ENCODE results near the gene DDX59.

DDX59 gene

DNA sequence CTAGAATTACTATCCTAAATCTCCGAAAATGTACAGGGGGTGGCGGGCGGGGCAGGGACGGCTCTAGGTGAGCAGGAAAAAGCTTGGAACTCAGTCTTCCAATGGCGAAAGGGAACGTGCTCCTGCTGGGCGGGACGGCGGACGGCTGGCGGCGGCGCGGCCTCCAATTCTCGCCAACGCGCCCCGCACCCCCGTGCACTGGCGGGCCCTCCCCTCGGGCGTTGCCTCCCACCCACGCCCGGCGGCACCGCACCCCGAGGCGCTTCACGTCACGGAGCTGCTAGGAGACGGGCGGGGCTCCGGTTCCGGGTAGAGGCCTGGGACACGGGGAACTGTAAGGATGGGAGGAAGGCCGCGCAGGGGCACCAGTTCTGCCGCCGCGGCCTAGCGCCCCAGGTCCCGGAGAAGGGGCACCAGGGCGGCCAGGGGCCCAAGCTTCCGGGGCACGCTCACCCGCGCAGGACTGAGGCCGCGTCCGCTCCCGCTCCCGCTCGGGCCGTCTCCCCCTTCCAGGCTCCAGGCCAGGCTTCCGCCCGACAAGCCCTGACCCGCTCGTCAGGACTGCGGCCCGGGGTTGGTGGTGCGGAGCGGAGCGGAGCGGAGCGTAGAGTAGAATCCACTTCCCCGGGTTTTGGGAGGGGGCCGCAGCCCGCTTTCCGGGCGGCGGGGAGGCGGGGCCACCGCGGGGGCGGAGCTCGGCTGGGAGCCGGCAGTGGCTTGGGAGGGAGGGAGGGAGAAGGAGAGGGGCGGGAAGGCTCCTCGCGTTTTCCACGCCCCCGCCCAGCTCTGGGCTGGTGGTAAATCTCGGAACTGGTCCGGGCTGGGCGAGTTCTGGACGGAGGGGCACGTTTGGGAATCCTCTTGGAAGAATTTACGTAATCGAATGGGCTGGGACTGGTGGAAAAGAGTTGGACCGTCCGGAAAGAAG is at the start of gene DDX59:
Gene DDX59, minus strand, starts transcription at position 594 of the 928 bp plus-strand sequence. CDS start 3,167 bp downstream, outside the sequence.
- peak; percentile 95 for DNase-seq

DNA sequence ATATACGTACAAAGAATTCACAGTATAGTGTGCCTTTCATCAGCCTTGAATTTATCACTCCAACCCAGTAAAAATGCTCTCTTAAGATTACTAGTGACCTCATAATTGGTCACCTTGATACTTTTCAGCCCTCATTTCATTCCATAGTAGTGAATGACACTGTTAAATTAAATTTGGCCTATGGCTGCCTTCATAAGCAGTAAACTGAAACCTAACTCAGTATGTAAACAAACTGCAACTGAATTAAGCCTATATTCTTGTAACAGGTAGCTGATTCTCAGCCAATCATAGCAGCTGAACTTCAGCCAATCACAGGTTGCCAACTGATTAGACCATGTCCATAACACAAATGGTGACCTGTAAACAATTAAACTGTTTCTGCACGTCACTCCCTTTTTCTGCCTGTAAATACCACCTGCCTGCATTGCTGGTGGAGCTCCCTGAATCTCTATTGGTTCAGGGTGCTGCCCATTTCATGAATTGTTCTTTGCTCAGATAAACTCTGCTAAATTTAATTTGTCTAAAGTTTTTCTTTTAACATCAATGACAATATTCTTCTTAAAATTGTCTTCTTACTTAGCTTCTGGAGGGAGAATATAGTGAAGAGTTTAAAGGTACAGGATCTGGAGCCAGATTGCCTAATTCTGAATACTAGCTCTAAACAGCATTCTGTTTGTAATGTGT is 44.9 kb upstream of the DDX59 start:
- DNase-seq: no peak

DNA sequence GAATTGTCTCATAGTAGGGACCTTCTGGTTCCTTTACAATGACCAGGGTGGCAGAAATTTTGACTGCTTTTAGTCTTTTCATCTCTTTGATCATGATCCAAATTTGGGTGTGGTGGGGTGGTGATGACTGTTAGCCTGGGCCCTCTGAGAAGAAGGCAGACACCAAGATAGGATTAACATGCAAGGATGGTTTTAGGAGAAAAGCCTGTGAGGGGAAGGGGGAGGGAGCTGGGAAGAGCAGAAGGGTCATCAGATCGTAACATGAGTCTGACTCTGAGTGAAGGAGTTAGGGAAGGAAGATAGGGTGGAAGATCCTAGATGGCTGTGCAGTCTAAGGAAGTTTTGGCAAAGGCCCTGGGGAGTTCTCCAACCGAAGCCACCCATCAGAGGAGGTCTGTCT is 40.5 kb upstream of the DDX59 start:
- no peak for DNase-seq

DNA sequence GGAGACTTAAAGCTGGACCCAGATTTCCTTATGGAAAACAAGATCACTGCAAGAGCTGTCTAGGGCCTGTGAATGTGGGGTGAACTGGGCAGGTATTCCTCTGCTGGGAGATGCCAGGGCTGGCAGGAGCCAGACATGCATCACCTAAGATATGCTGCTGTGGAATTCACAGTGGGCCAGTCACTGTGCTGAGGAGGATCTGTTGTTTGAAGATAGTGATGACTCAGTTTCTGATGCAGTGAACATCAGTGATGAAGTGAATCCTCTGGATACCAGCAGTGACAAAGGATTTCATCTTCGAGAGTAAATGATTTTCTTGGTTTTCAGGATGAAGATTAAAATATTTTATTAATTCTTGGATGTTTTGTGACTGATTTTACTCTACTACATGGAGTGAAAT is 39.1 kb upstream of the DDX59 start:
- DNase-seq: no peak

DNA sequence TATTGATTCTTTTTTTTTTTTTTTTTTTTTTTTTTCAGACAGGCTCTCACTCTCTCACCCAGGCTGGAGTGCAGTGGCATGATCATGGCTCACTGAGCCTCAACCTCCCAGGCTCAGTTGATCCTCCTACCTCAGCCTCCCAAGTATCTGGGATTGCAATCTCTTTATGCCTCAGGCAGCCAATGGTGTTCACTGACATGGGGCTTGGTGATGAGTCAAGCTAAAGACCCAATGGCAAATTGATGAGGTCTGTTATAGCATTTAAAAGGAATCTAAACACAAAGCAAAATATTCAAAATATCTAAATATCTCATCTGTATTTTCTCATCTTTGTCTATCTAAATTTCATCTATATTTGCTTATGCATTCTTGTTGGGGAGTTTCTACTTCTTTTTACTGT is 38.5 kb upstream of the DDX59 start:
- no peak for DNase-seq

DNA sequence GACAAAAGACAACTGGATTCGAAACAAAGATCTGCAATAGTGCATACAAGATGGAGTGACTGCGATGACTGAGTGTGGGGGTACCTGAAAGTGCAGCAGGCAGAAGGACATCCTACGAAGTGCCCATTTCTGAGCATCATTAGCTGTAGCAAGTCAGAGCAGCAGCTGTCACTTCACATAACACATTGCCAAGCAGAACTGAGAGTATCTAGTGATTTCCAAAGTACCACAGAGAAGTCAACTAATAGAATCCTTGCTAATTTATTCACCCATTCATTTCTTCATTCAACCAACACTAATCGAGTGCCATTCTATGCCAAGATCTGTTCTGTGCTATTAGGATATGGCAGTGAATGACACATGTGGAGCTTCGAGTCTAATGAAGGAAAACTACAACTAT is 37.4 kb upstream of the DDX59 start:
- DNase-seq: no peak

DNA sequence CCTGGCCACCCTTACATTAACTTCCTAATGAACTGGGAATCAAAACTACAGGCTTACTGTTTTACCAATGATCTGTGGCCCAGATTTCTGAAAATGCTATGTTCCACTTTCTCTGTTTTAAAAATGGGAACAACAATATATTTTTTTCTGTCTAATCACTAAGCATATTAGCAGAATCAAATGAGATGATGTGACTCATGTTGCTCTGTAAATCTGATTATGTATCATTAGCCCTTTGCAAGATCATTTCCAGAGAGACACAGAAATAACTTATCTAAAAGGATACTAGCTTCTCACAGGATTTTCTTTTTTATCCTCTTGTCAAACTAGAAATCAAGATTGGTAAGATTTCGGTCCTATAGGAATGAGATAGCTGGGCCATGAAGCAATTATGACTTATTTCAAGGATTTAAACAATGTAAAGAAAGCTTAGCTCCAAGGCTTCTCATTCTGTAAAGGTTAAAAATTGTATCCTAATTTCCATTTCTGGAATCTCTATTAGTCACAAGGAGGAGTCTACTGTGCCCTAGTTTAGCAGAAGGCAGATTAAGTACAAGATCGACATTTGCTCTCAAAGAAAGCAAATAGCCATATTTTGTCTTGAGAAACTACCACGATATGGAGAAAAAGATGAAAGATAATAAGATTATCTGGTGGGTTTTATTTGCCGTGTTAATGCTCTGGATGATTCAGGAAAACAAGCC is 36.6 kb upstream of the DDX59 start:
- DNase-seq: no peak

DNA sequence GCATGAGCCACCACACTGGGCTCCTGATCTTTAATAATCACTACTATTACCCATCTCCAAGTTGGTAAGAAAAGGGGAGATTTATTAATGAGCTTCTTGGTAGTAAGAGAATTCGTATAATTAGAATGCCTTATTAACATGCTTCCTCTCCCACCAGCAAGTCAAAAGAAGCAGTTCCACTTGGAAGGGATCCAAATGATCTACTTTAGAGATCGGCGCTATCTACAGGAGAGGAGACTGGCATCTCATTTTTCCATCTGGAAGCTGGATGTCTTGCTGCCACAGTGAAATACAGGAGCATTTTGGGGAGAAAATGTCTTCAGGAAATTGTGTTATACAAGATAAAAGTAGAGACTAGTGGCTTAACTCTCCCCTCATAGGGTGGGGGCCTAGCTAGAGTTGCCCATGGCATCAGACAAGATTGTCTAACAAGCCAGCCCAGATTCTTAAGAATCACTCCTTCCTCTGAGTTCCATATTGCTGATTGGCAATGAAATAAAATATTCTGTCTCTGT is 35.3 kb upstream of the DDX59 start:
- no peak for DNase-seq

DNA sequence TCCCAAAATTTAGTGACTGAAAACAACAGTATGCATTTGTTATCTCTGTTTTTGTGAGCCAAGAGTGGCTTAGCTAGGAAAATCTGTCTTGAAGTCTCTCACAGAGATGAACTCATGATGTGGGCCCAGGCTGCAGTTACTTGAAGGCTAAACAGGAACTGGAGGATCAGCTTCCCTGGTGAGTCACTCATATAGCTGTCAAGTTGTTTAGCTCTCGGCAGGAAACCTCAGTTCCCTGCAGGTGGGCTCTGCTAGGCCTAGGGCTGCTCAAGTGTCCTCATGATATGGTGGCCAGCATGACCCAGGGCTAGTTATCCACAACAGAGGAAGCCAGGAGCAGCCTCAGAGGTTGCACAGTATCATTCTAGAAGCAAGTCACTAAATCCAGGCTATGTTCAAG is 30.2 kb upstream of the DDX59 start:
- no peak for DNase-seq

DNA sequence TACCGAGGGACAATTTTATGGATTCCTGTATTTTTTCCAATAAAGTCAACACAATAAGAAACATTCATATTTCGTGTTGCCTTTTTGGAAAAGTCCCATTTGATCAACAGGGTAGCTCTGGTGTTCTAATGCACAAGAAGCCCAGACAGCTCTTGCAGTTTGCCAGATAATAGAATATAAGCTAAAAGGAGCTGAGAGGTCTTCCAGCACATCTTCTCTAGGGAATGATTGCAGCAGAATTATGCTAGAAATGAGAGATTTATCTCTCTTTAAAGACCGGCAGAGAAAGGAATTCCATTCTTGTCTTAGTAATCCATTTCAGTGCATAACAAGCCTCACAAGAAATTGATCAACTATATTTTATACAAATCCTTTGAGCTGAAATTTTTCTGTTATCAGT is 25.0 kb upstream of the DDX59 start:
- no peak for DNase-seq

GRCh38 chr1:200693327-200693726 is 23.6 kb upstream of the DDX59 start:
- no peak for DNase-seq

GRCh38 chr1:200692316-200692715 is 22.6 kb upstream of the DDX59 start:
- DNase-seq: no peak

- DNase-seq: no peak
Measured at GRCh38 chr1:200686620-200687019, 16.9 kb upstream of the DDX59 start.

DNA sequence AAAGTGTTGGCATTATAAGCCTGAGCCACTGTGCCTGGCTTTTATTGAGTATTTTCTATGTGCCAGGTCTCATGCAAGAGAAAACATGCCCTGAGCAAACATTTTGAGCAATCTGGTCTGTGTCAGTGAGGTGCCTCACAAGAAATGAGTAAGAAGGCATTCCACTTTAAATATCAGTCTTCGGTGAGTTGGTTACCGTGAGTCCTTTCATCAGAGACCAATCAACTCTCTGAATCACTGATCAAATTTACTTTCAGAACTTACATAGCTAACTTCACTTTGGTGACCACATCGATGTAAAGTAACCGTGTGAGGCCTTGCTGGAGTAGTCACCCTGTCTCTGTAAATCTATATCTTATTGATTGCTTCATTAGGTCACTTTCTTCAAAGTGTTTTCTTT is 14.3 kb upstream of the DDX59 start:
- peak; percentile 5 for DNase-seq

DNA sequence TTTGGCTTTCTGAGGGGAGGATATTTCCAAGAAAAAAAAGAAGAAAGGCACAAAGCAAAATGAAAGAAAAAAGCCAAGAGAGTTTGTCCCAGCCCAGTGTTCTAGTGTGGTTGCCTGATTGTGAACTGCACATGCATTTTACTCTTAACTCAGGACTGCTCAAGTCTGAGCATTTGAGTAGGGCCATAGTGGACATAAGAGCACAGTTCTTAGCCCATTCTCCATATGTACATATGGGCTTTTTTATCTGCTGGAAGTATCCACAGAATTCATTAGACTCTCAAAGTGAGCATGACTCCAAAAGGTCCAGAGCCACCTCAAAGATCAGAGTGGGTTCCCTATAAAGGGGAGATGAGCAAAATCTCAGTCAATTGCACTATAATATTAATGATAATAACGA is 13.6 kb upstream of the DDX59 start:
- no peak for DNase-seq

DNA sequence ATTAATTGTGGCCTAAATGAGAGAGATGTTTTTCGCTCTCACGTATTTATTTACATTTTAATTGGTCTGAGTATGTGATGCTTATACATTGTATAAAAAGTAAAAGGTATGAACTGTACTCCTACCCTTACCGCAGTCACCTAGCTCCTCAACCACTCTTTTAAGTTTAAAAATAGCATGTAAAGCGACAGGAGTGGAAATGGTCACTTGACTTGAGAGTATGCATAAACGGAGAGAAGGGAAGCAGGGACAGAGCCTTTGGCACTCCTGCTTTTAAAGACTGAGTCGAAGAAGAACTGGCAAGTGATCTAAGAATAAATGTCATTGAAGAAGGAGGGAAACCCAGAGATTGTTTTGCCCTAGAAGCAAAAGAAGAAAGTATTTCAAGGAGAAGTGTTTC is 11.5 kb upstream of the DDX59 start:
- DNase-seq: no peak

DNA sequence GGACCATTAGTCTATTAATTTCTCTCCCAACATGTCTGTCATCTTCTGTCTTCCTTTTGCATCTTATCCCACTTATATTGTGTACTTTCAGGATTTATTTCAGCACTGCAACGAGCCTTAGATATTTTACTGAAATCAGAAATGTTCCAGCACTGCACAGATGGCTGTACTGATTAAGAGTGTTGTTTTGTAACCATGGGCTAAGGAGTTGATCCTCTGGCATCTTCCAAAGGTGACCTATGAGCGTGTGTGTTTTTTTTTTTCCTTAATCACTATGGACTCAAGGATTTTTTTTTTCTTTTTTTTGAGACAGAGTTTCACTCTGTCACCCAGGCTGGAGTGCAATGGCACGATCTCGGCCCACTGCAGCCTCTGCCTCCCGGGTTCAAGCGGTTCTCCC is 7.1 kb upstream of the DDX59 start:
- DNase-seq: no peak

DNA sequence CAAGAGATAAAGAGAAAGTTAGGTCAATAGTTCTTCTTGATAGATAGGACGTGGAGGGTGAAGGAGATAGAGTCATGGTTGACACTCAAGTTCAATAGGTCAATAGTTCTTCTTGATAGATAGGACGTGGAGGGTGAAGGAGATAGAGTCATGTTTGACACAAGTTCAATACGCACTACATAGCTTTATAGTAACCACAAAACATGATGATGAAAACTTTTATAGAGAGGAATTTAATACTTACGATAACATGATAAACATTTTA is 5.8 kb upstream of the DDX59 start:
- no peak for DNase-seq

DNA sequence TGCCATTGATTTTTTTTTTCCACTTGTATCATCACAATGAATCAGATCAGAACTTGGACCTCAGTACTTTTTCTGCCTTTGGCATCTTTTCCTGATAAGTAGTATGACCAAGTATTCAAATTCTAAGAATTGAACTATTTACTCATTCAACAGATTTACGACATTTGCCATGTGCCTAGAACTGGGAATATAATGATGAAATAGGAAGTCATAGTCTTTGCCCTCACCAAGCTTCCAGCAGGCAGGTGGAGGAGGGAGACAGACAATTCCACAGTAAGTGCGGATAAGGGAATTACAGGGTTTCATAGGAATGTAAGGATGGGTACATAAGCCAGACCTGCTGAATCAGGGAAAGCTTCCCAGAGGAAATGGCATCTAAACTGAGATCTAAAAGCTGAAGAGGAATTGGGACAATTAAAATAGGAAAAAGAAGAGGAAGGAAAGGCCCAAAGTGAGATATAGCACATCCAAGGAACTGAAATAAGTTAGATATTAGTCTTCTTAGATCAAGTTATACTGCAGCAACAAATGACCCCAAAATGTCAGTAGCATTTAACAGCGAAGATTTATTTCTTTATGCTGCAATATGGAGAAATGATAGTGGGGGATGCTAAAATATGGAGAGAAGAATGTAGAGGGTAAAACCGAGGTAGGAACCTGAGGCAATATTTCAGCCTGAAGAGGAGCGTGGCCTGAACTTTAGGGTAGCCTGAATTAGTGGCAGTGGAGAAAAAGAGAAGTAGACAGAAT is 5.3 kb upstream of the DDX59 start:
- peak; percentile 12 for DNase-seq

DNA sequence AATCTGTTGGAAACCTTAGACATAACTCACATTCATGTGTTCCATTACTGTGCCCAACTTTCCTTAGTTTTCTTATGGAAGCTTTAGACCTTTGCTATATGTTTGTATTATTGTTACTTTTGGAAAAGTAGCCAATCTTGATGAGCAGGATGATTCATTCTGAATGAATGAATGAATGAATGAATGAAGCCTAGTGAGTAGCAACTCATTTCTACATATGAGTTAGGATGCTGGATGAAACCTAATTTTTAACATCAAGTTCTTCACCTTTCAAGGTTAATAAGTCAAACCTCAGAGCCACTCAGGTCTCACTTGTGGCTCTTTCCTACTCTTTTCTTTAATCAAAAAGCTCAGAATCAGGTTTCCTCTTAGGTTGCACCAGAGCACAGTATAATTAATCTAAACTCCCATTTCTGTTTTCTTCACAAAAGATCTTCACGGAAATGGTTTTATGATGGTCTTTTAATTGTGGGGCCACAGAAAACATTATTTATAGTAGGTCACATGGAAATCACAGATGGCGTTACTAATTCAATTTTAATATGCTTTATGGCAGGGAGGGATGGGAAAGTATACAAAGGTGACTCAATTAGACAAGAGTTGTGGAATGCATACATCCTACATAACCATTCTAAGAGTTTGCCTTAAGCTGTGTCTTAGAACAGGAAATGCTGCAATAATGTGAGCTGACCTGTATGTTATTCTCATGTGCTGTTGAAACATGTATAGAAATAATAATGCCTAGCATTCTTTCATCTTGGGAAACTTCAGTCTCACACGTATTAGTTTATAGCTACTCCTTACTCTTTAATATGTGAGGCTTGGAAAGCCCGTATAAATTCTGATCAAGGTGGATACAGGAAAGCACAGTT is 4.5 kb upstream of the DDX59 start:
- peak; percentile 31 for DNase-seq

GRCh38 chr1:200671235-200671786 is 1.6 kb upstream of the DDX59 start:
- no peak for DNase-seq
